WERI-Rb-1 (cell line): ENCODE data around the gene COL18A1.

Experiments
- DNase-seq: peaks from one replicate; pipeline ENCODE4 v3.0.0-alpha.2; 2020
- H3K27ac ChIP-seq: fragments of 250-450 bp; sonication (Bioruptor Pico); 2 replicates; pipeline ENCODE4 v1.5.1; 2020; ENCODE audit warnings: mild to moderate bottlenecking, moderate library complexity
- H3K27me3 ChIP-seq: fragments of 250-450 bp; sonication (Bioruptor Pico); 2 replicates; pipeline ENCODE4 v1.5.1; 2021; ENCODE audit warnings: mild to moderate bottlenecking, low read depth, moderate library complexity; ENCODE audit not compliant: insufficient read depth, severe bottlenecking
- H3K36me3 ChIP-seq: fragments of 250-450 bp; sonication (Bioruptor Pico); 2 replicates; pipeline ENCODE4 v1.5.1; 2020; ENCODE audit warnings: mild to moderate bottlenecking, moderate library complexity
- H3K4me3 ChIP-seq: 2 replicates; pipeline ENCODE4 v1.5.1; 2011; ENCODE audit warnings: low read depth, mild to moderate bottlenecking, control low read depth, low read length
- H3K9me3 ChIP-seq: fragments of 250-450 bp; sonication (Bioruptor Pico); 2 replicates; pipeline ENCODE4 v1.5.1; 2021; ENCODE audit warnings: mild to moderate bottlenecking, moderate library complexity; ENCODE audit not compliant: severe bottlenecking
- TF ChIP-seq, protein P1 (sequence below): IDR thresholded peaks from 2 replicates; pipeline ENCODE4 v1.5.1; 2011; ENCODE audit warnings: low read depth, mild to moderate bottlenecking, control low read depth, inconsistent platforms, low read length

COL18A1 gene

DNA sequence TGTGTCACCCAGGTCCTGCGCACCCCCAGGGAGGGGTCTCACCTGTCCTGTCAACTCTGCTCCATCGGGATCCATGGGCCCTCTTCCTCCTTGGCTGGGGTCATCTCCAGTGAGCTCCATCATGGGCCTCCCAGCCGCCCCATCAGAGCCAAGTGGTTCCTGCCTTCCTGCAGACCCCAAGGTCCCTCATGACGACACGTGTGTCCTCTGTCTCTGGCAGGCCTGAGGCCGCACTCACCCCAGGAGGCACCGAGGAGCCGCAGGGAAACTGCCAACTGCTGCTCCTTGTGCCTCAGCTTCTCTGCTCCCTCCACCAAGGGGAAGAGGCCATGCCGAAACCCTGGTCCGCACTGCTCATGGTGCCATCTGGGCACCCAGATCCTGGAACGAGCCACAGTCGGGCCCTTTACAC is 46.8 kb downstream of the COL18A1 start:
- TF ChIP-seq, protein P1, sequence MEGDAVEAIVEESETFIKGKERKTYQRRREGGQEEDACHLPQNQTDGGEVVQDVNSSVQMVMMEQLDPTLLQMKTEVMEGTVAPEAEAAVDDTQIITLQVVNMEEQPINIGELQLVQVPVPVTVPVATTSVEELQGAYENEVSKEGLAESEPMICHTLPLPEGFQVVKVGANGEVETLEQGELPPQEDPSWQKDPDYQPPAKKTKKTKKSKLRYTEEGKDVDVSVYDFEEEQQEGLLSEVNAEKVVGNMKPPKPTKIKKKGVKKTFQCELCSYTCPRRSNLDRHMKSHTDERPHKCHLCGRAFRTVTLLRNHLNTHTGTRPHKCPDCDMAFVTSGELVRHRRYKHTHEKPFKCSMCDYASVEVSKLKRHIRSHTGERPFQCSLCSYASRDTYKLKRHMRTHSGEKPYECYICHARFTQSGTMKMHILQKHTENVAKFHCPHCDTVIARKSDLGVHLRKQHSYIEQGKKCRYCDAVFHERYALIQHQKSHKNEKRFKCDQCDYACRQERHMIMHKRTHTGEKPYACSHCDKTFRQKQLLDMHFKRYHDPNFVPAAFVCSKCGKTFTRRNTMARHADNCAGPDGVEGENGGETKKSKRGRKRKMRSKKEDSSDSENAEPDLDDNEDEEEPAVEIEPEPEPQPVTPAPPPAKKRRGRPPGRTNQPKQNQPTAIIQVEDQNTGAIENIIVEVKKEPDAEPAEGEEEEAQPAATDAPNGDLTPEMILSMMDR = no peak
- Histone ChIP-seq H3K27me3 (no peaks in the 10 kb centered on the region), H3K27ac (no peak overlapping the region), H3K36me3 (no peaks in the 10 kb centered on the region), H3K9me3 (peaks cover 4% of the 10 kb centered on the region), H3K4me3 (no peak overlapping the region)
- no peak for DNase-seq

DNA sequence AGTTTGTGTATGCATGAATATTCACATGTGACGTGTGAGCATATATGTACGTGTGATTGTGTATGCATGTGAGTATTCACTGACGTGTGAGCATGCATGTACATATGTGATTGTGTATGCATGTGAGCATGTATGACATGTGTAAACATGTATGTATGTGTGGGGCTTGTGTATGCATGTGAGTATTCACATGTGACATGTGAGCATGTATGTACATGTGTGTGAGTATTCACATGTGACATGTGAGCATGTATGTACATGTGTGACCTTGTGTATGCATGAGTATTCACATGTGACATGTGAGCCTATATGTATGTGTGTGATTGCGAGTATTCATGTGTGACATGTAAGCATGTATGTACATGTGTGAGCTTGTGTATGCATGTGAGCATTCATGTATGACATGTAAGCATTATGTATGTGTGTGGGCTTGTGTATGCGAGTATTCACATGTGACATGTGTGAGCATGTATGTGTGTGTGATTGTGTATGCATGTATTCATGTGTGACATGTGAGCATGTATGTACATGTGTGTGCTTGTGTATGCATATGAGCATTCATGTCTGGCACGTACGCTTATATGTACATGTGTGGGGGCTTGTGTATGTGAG is 47.8 kb downstream of the COL18A1 start:
- peaks cover under 1% of the 10 kb centered on the region for H3K9me3 ChIP-seq
- TF ChIP-seq, protein P1 = no peak
- no peak overlapping the region for H3K4me3 ChIP-seq
- no peaks in the 10 kb centered on the region for H3K27me3 ChIP-seq
- DNase-seq = no peak
- no peaks in the 10 kb centered on the region for H3K36me3 ChIP-seq
- H3K27ac ChIP-seq = no peak overlapping the region

DNA sequence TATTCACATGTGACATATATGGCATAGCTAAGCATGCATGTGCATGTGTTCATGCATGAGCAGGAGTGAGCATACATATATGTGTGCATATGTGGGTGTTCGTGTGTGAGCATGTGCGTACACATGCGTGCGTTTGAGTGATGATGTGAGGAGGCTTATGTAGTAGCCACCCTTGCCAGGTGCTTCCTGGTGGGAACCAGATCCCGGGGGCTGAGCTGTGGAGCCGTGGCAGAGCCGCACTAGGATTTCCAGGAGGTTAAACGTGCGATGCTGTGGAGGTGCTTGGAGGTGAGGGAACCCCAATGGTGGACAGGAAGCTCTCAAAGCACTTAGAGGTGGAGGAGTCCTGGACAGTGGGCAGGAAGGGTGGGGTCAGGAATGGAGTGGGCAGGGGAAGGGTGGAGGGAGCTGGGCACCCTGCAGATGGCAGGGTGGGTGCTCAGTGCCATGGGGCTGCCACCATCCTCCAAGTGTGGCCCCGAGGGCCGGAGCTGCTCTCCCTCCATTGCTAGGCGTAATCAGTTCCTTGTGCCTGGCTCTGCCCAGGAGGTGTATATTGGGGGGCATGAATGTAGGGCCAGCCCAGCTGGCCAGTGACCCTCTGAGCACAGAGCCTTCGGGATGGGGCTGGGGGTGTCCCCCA is 48.5 kb downstream of the COL18A1 start:
- Histone ChIP-seq H3K27ac (no peak overlapping the region), H3K36me3 (no peaks in the 10 kb centered on the region)

DNA sequence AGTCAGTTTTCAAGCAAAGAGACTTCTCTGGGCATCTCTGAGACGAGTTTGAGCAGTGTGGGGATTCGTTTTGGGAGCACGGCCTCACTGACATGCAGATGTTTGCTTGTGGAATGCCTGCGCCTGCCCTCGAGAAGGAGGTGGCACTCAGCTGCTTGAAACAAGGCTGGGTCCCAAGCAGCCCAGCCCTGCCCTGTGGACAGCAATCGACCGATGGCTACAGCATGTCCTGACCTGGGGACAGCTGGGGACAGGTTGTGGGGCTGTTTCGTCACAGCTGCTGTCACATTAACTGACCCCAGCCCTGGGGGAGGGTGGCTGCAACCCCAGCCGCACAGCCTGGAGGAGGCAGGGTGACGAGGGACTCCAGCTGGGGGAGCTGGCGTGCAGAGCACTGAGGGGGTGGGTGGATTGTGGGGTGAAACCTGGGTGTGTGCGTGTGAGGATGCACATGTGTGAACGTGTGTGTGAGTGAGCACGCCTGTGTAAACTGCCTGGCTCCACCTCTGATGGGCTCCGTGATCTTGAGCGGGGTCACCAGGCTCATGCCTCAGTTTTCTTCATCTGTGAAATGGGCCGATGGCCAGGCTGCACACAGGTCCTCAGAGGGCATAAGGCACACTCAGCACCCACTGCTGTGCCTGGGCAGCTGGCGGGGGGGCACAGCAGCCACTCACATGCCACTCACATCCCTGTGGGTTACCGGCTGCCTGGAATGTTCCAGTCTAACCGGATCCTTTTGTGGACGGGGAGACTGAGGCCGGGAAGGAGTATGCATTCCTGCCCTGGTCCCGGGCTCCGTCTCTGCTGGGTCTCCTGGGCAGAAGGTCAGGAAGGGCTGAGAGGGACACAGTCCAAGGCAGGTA is 49.3 kb downstream of the COL18A1 start:
- Histone ChIP-seq H3K27me3 (no peaks in the 10 kb centered on the region), H3K27ac (no peak overlapping the region), H3K4me3 (no peak overlapping the region), H3K9me3 (no peaks in the 10 kb centered on the region), H3K36me3 (no peaks in the 10 kb centered on the region)
- TF ChIP-seq, protein P1 = peak; percentile 34; the same call in 1 of the 2 replicates
- peak; percentile 45 for DNase-seq

More for the DNA sequence above, 48.5 kb downstream of the COL18A1 start:
- H3K9me3 ChIP-seq = no peaks in the 10 kb centered on the region
- no peak overlapping the region for H3K4me3 ChIP-seq
- DNase-seq = no peak
- TF ChIP-seq, protein P1 = no peak
- H3K27me3 ChIP-seq = no peaks in the 10 kb centered on the region

DNA sequence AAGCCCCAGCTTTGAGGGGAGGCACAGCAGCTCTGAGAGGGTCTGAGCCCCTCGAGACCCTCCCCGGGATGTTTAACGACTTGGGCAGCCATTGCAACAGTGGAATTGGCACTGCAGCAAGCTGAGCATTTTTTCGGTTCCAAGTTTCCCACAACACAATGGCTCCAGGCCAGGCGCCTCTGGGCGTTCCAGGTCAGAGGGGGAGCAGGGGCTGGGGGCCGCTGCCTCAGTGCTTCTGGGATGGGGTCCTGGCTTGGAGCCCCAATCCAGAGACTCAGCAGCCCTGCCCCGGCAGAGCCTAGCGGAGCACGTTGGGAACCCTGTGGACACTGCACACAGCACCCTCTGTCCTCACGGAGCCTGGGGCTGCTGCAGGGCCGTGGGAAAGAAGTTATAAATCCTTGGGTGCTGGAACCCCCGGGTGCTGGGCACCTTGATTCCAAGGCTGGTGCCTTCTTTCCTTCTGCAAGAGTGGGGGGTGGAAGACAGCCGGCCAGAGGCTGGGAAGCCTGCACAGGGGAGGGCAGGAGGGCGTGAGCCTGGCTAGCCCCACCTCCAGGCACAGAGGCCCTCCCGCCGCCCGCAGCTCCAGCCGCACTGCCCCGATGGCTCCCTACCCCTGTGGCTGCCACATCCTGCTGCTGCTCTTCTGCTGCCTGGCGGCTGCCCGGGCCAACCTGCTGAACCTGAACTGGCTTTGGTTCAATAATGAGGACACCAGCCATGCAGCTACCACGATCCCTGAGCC is 50.1 kb downstream of the COL18A1 start:
- no peaks in the 10 kb centered on the region for H3K9me3 ChIP-seq
- H3K27ac ChIP-seq = no peak overlapping the region
- H3K4me3 ChIP-seq = no peak overlapping the region
- DNase-seq = peak; percentile 62
- TF ChIP-seq, protein P1 = no peak
- H3K36me3 ChIP-seq = no peaks in the 10 kb centered on the region
- H3K27me3 ChIP-seq = no peaks in the 10 kb centered on the region
